B cell (primary cell): ENCODE measurements around the gene PCBP3. TPM values are rescaled to one million over a fixed set of nuclear protein-coding genes. Genes with fewer than 3 reads are reported as not detected.

Experiments used
- ATAC-seq: fragments of 200-7000 bp; cut with Tn5 transposase; one replicate; pipeline ENCODE4 v1.10.0; 2021; ENCODE audit warnings: low read depth, mild to moderate bottlenecking, moderate number of reproducible peaks, moderate library complexity
- CTCF ChIA-PET: fragments of 350-600 bp; sonication (Branson Sonifier 250); formaldehyde crosslinking; loops from one replicate; lab custom pipeline; 2021; ENCODE audit warnings: antibody characterized with exemption, inconsistent platforms; lab: Charles Lee
- POLR2A ChIA-PET: fragments of 350-600 bp; sonication (Branson Sonifier 250); formaldehyde crosslinking; loops from one replicate; lab custom pipeline; 2021; ENCODE audit warnings: antibody characterized with exemption; lab: Charles Lee
- DNase-seq: peaks from one replicate; pipeline ENCODE4 v3.0.0; 2013
- H2AFZ ChIP-seq: 2 replicates; pipeline ENCODE4 v1.6.1; 2012; ENCODE audit warnings: mild to moderate bottlenecking, low read depth, low read length; ENCODE audit not compliant: insufficient read depth, poor library complexity, severe bottlenecking
- H3K27ac ChIP-seq, 2 donors: 1 replicate in 1 of 2; 2 replicates in 1 of 2; pipeline ENCODE4 v1.5.1; 2012 to 2013; ENCODE audit warnings: low read length in 2 of 2, mild to moderate bottlenecking in 2 of 2, moderate library complexity in 1 of 2
- H3K27me3 ChIP-seq, 4 experiments: fragments of 200-600 bp in 1 of 4; sonication (generic) in 1 of 4; replicated peaks in 1 of 4; 1 replicate in 2 of 4; 2 replicates in 2 of 4; pipeline versions ENCODE4 v1.6.1 to v1.7.0; 2013 to 2016; ENCODE audit warnings: low read length in 3 of 4, mild to moderate bottlenecking in 2 of 4, mixed read lengths in 1 of 4, moderate library complexity in 1 of 4; ENCODE audit not compliant: insufficient read depth in 4 of 4, control insufficient read depth in 3 of 4; ENCODE audit errors: control extremely low read depth in 1 of 4
- H3K36me3 ChIP-seq, 2 experiments: replicated peaks in 1 of 2; 1 replicate in 1 of 2; 2 replicates in 1 of 2; pipeline versions ENCODE4 v1.6.1 to v1.7.1; 2013; ENCODE audit warnings: low read length in 1 of 2; ENCODE audit not compliant: insufficient read depth in 2 of 2, control insufficient read depth in 1 of 2; ENCODE audit errors: control extremely low read depth in 1 of 2, extremely low read depth in 1 of 2
- H3K4me1 ChIP-seq, 2 donors: fragments of 200-600 bp in 1 of 2; sonication (generic) in 1 of 2; 1 replicate in 1 of 2; 2 replicates in 1 of 2; pipeline versions ENCODE4 v1.5.1 to v1.6.1; 2013 to 2017; ENCODE audit warnings: low read length in 2 of 2; ENCODE audit not compliant: control insufficient read depth in 2 of 2, insufficient read depth in 2 of 2
- H3K4me2 ChIP-seq: replicated peaks from 2 replicates; pipeline ENCODE3; 2012; ENCODE audit warnings: mild to moderate bottlenecking, low read depth, low read length; ENCODE audit not compliant: poor library complexity, severe bottlenecking
- H3K4me3 ChIP-seq, 5 experiments: fragments of 200-600 bp in 1 of 5; sonication (generic) in 1 of 5; 1 replicate in 3 of 5; 2 replicates in 2 of 5; pipeline versions ENCODE4 v1.5.1 to v1.7.0; 2011 to 2016; ENCODE audit warnings: low read length in 4 of 5, mild to moderate bottlenecking in 4 of 5, low read depth in 2 of 5, control low read depth in 1 of 5, moderate library complexity in 1 of 5; ENCODE audit not compliant: insufficient read depth in 1 of 5; ENCODE audit errors: control extremely low read depth in 1 of 5, extremely low read depth in 1 of 5
- H3K79me2 ChIP-seq: fragments of 200-600 bp; sonication (generic); one replicate; pipeline ENCODE4 v1.6.0; 2016; ENCODE audit warnings: low read length; ENCODE audit not compliant: control insufficient read depth, insufficient read depth
- H3K9ac ChIP-seq: fragments of 200-600 bp; sonication (generic); 2 replicates; pipeline ENCODE4 v1.6.1; 2017; ENCODE audit warnings: mild to moderate bottlenecking, low read length, moderate library complexity
- H3K9me3 ChIP-seq, 3 donors: one replicate each; pipeline versions ENCODE4 v1.6.1 to v1.7.1; 2013; ENCODE audit warnings: low read length in 2 of 3; ENCODE audit not compliant: control insufficient read depth in 2 of 3, insufficient read depth in 1 of 3; ENCODE audit errors: control extremely low read depth in 1 of 3
- H4K20me1 ChIP-seq: 2 replicates; pipeline ENCODE4 v1.6.0; 2012; ENCODE audit warnings: mild to moderate bottlenecking, low read length; ENCODE audit not compliant: insufficient read depth, control insufficient read depth, poor library complexity, severe bottlenecking
- H3K27ac Mint-ChIP-seq: one replicate; pipeline ENCODE4 v1.8.0; 2021; ENCODE audit warnings: mixed read lengths
- H3K27me3 Mint-ChIP-seq: one replicate; pipeline ENCODE4 v1.8.0; 2021; ENCODE audit warnings: mixed read lengths
- H3K4me1 Mint-ChIP-seq: one replicate; pipeline ENCODE4 v1.8.0; 2021; ENCODE audit warnings: mixed read lengths
- H3K4me3 Mint-ChIP-seq: one replicate; pipeline ENCODE4 v1.8.0; 2021; ENCODE audit warnings: mixed read lengths
- H3K9me3 Mint-ChIP-seq: one replicate; pipeline ENCODE4 v1.8.0; 2022; ENCODE audit warnings: mixed read lengths; ENCODE audit not compliant: insufficient read depth
- EZH2 ChIP-seq: IDR thresholded peaks from 2 replicates; pipeline ENCODE4 v1.6.1; 2012; ENCODE audit warnings: borderline replicate concordance, low read depth, mild to moderate bottlenecking, moderate library complexity, low read length; ENCODE audit not compliant: insufficient read depth, poor library complexity, severe bottlenecking
- WGBS: methylation state at CpG from one replicate; pipeline ENCODE4 v1.1.5; 2013; ENCODE audit warnings: missing lambda C conversion rate; ENCODE audit not compliant: insufficient coverage; 5-methylcytosine and 5-hydroxymethylcytosine counted together
- intact Hi-C: fragments of 100-400 bp; cut with micrococcal nuclease; formaldehyde crosslinking; loops from one replicate; pipeline ENCODE4 v1.10.0; 2022
- polyA plus RNA-seq: library from polyadenylated mRNA; depleted of rRNA; stranded (reverse); fragments of >200 nt; gene quantifications from 2 replicates; pipeline ENCODE4 v1.2.3, GENCODE V29; 2012
- total RNA-seq, 2 donors: library from RNA; stranded (reverse); fragments of 120-200 nt in 1 of 2; gene quantifications; 1 replicate in 1 of 2; 2 replicates in 1 of 2; pipeline versions ENCODE4 v1.2.3 to v1.2.4, GENCODE V29; 2013 to 2022
- TF ChIP-seq, protein P1 (sequence below): fragments of 200-600 bp; IDR thresholded peaks from one replicate; pipeline ENCODE4 v1.8.0; 2022; ENCODE audit warnings: antibody characterized with exemption, mild to moderate bottlenecking

PCBP3 gene
- total and polyA plus RNA-seq, 2 donors (not counting 1 experiment from before 2014, with no cell fraction given) = 0.45 to 2.7 TPM

DNA sequence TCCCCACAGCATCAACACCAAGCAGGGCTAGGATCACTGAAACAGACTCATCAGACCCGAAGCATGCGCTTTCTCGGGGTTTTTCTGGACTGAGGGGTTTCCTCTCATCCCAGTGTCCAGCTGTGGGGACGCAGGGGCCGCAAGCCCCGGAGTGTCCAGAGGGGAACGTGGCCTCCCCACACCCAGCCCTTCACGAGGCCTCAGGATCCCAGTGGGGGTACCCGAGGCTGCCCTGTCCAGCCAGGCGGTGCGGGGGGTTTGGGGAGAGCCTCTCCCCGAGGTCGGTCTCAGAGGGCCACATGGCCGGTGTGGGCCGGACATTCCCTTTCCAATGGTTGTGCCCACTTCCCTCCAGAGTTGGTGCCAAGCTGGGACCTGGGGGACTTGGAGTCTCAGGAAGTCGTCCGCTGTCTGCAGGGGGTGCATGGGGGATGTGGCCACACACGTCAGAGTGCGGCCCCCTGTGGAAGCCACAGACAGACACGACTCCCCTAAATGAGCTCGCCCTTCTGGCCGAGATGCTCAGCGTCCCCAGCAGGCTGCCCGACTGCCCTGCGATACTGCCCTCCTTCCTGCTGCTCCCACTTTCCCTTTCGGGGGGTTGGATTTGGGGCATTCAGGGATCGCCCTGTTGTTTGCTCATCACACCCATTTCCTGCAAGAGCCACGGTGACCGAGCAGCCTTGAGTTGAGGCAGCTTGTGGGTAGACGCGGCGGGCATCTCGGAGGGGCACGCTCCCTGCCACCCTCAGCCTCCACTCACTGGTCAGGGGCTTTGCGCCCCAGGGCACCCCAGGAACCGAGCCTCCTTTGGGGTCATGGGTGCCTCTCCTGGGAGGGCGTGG is 342.2 kb downstream of the PCBP3 start:
- no peak overlapping the region for H2AFZ ChIP-seq
- ChIA-PET CTCF (no interaction called here), POLR2A (no interaction called here)
- no peak overlapping the region for H3K4me2 ChIP-seq
- H3K9me3 ChIP-seq = peaks cover 0 to 15% (median 0%) of the 10 kb centered on the region in 3 donors
- no peaks in the 10 kb centered on the region for H3K9me3 Mint-ChIP-seq
- no peaks in the 10 kb centered on the region for H3K36me3 ChIP-seq
- 87% methylated on average over 36 of the region's 37 CpGs for WGBS
- ATAC-seq (no peak), DNase-seq (no peak)
- peaks cover 8% of the 10 kb centered on the region for H3K27me3 Mint-ChIP-seq
- H3K9ac ChIP-seq = no peak overlapping the region
- no peak for TF ChIP-seq EZH2
- TF ChIP-seq, protein P1, sequence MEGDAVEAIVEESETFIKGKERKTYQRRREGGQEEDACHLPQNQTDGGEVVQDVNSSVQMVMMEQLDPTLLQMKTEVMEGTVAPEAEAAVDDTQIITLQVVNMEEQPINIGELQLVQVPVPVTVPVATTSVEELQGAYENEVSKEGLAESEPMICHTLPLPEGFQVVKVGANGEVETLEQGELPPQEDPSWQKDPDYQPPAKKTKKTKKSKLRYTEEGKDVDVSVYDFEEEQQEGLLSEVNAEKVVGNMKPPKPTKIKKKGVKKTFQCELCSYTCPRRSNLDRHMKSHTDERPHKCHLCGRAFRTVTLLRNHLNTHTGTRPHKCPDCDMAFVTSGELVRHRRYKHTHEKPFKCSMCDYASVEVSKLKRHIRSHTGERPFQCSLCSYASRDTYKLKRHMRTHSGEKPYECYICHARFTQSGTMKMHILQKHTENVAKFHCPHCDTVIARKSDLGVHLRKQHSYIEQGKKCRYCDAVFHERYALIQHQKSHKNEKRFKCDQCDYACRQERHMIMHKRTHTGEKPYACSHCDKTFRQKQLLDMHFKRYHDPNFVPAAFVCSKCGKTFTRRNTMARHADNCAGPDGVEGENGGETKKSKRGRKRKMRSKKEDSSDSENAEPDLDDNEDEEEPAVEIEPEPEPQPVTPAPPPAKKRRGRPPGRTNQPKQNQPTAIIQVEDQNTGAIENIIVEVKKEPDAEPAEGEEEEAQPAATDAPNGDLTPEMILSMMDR = no peak
- H3K27ac ChIP-seq = no peak overlapping the region
- H3K4me3 Mint-ChIP-seq = no peak overlapping the region
- intact Hi-C loops = no loop called here
- no peak overlapping the region for H3K27ac Mint-ChIP-seq
- peaks cover 0 to 27% (median 5%) of the 10 kb centered on the region in 4 experiments for H3K27me3 ChIP-seq
- H3K79me2 ChIP-seq = no peaks in the 10 kb centered on the region
- peaks cover 15 to 18% of the 10 kb centered on the region in 2 donors for H3K4me1 ChIP-seq
- H3K4me1 Mint-ChIP-seq = peaks cover 4% of the 10 kb centered on the region
- H4K20me1 ChIP-seq = no peaks in the 10 kb centered on the region
- H3K4me3 ChIP-seq = no peak overlapping the region

DNA sequence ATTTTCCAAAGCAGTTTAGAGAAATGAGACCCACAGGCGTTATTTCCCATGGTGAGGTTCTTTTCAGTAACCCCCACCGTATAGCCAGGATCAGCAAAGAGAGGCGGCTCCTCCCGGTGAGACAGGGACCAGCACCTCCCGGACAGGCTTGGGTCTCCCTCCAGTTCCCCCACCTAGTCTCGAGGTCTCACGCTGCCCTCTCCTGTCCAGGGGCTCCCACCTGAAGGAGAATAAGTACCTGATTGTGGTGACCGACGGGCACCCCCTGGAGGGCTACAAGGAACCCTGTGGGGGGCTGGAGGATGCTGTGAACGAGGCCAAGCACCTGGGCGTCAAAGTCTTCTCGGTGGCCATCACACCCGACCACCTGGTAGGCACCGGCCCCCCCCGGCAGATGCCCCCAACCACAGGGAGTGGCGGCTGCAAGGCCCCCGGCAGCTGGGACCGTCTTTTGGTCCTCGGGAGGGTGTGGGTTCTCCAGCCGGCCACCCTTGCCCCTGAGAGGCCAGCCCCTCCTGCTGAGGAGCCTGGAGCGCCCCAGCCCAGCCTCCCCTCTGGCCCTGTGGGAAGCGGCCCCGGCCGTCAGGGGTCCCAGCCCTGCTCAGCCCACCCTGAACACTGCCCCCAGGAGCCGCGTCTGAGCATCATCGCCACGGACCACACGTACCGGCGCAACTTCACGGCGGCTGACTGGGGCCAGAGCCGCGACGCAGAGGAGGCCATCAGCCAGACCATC is 343.0 kb downstream of the PCBP3 start:
- WGBS = 92% methylated on average over 34 of the region's 36 CpGs
- ATAC-seq (no peak), DNase-seq (no peak)
- no peak overlapping the region for H3K9ac ChIP-seq
- peaks cover 0 to 15% (median 0%) of the 10 kb centered on the region in 3 donors for H3K9me3 ChIP-seq
- Mint-ChIP-seq H3K9me3 (no peaks in the 10 kb centered on the region), H3K27ac (no peak overlapping the region), H3K4me3 (no peak overlapping the region), H3K27me3 (peaks cover 8% of the 10 kb centered on the region), H3K4me1 (peaks cover 4% of the 10 kb centered on the region)
- H3K4me3 ChIP-seq = no peak overlapping the region
- no peaks in the 10 kb centered on the region for H4K20me1 ChIP-seq
- TF ChIP-seq EZH2 = no peak
- TF ChIP-seq, protein P1 = no peak
- H3K4me2 ChIP-seq = no peak overlapping the region
- H2AFZ ChIP-seq = no peak overlapping the region
- H3K79me2 ChIP-seq = no peaks in the 10 kb centered on the region
- H3K36me3 ChIP-seq = no peaks in the 10 kb centered on the region
- peaks cover 0 to 22% (median 5%) of the 10 kb centered on the region in 4 experiments for H3K27me3 ChIP-seq
- no peak overlapping the region for H3K27ac ChIP-seq
- intact Hi-C loops = no loop called here
- ChIA-PET POLR2A (no interaction called here), CTCF (no interaction called here)
- peaks cover 10 to 12% of the 10 kb centered on the region in 2 donors for H3K4me1 ChIP-seq
